Testis (tissue), 2 donors: ENCODE results near the gene RSPH1.

Source experiments
- CTCF ChIP-seq, 3 experiments: fragments of 450-650 bp in 2 of 3; fragments of 200-600 bp in 1 of 3; sonication (generic) in 1 of 3; IDR thresholded peaks; one replicate each; pipeline ENCODE4 v1.5.1; 2016 to 2019; ENCODE audit warnings: antibody characterized with exemption in 3 of 3, mild to moderate bottlenecking in 2 of 3, moderate library complexity in 1 of 3
- POLR2A ChIP-seq: fragments of 450-650 bp; IDR thresholded peaks from one replicate; pipeline ENCODE4 v1.6.1; 2017; ENCODE audit warnings: antibody characterized with exemption, mild to moderate bottlenecking, moderate library complexity

- no peak for TF ChIP-seq CTCF (IDR thresholded peaks at IDR 0.05)
- TF ChIP-seq POLR2A = no peak
Observed at GRCh38 chr21:42500225-42500624, 4.2 kb upstream of the RSPH1 start.
